Measurements from ENCODE around the gene PLCE1. TPM values are rescaled to one million over a fixed set of nuclear protein-coding genes. Genes with fewer than 3 reads are reported as not detected.

Gene PLCE1
- total and polyA plus RNA-seq, 2 of the 4 experiments (the other 2 are of a cell fraction) = 2.2 to 4.5 TPM

DNA sequence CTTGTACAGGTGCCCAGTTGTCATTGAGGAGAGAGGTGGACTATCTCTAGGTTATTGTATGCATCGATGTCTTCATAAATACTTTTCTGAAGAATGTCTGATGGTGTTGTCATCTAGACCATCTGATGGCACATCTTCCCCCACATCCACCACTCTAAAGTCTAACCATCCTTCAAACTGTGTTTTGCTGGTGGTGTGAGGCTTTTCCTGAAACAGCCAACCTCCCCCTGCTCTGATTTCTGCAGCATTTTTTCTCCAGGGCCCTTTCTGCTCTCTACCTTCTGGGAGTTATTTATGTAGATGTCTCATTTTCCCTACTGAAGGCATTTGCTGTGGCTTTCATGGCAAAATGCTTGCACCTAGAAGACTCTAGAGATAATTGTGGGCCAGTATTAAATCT is 1.5 kb downstream of the PLCE1 start:
- Histone ChIP-seq H2AK5ac (ENCODE audit: low read depth, low read length) (no peak overlapping the region), H3K4me2 (ENCODE audit: low read depth, low read length) (no peak overlapping the region), H3K4me1 (ENCODE audit: control insufficient read depth, insufficient read depth, low read length) (peaks cover 7% of the 10 kb centered on the region), H3K27ac (ENCODE audit: insufficient read depth, low read length) (no peak overlapping the region), H4K91ac (ENCODE audit: insufficient read depth, low read depth, low read length) (no peak overlapping the region), H3K79me1 (ENCODE audit: low read depth in 1 of 2, low read length in 2 of 2) (no peaks in the 10 kb centered on the region), H3K27me3 (ENCODE audit: control insufficient read depth, insufficient read depth, low read length) (peaks cover 6% of the 10 kb centered on the region; the same call in 1 of the 2 replicates), H2BK5ac (ENCODE audit: low read depth, low read length, poor library complexity, severe bottlenecking) (no peak overlapping the region), H3K9me3 (ENCODE audit: control insufficient read depth, insufficient read depth, low read length) (no peaks in the 10 kb centered on the region), H3K23ac (ENCODE audit: low read depth, low read length) (no peak overlapping the region), H2AFZ (replicated peaks; ENCODE audit: low read length, poor library complexity) (no peak overlapping the region), H3K9me1 (ENCODE audit: insufficient read depth, low read length) (peaks cover 14% of the 10 kb centered on the region), H3K4me3 (ENCODE audit: insufficient read depth, low read depth, low read length) (no peak overlapping the region), H3K36me3 (ENCODE audit: control insufficient read depth, insufficient read depth, low read length) (no peaks in the 10 kb centered on the region), H2AK9ac (replicated peaks; ENCODE audit: low read depth, low read length, poor library complexity) (no peak overlapping the region), H4K20me1 (ENCODE audit: insufficient read depth, low read length) (no peaks in the 10 kb centered on the region), H2BK20ac (ENCODE audit: low read depth, low read length) (no peak overlapping the region), H3K4ac (ENCODE audit: low read depth, low read length) (no peak overlapping the region), H4K8ac (ENCODE audit: low read depth in 2 of 2, low read length in 2 of 2) (no peak overlapping the region), H3K18ac (ENCODE audit: low read depth, low read length) (no peak overlapping the region), H2BK15ac (ENCODE audit: low read depth, low read length) (no peak overlapping the region), H3K56ac (ENCODE audit: extremely low read depth, insufficient read depth, low read length) (no peak overlapping the region), H3K9ac (ENCODE audit: low read depth, low read length) (no peak overlapping the region), H2BK120ac (ENCODE audit: low read depth, low read length) (no peak overlapping the region), H4K5ac (ENCODE audit: low read depth, low read length) (no peak overlapping the region), H3K14ac (replicated peaks; ENCODE audit: low read depth, low read length) (no peak overlapping the region)
- in situ Hi-C loops (cut with MboI; ENCODE audit: low sequenced_read_pairs) = no loop called here
- WGBS, 2 experiments (ENCODE audit: extremely low coverage in 2 of 2, insufficient read length in 1 of 2) = no CpG with 5 or more reads among the region's 1 CpG
- ChIA-PET POLR2A (ENCODE audit: unreplicated experiment) (no interaction called here), CTCF (no interaction called here)
- ATAC-seq (ENCODE audit: low read depth) = no peak
- DNase-seq = no peak
- TF ChIP-seq SMC3 (IDR thresholded peaks at IDR 0.05; ENCODE audit: low read depth, low read length) (no peak), BHLHE40 (IDR thresholded peaks at IDR 0.05; ENCODE audit: low read depth, low read length) (no peak), RFX5 (IDR thresholded peaks at IDR 0.05; ENCODE audit: low read depth, low read length) (no peak), NFE2L2 (IDR thresholded peaks at IDR 0.05; ENCODE audit: low read depth, low read length) (no peak), MAFK (IDR thresholded peaks at IDR 0.05; ENCODE audit: low read depth, low read length) (no peak), FOS (IDR thresholded peaks at IDR 0.05; ENCODE audit: low read depth, low read length) (no peak), CEBPB (IDR thresholded peaks at IDR 0.05; ENCODE audit: low read depth, low read length) (no peak), MAZ (IDR thresholded peaks at IDR 0.05; ENCODE audit: borderline replicate concordance, low read depth, low read length) (no peak), CHD1 (IDR thresholded peaks at IDR 0.05; ENCODE audit: low read depth, low read length) (no peak)
- TF ChIP-seq, protein P1, sequence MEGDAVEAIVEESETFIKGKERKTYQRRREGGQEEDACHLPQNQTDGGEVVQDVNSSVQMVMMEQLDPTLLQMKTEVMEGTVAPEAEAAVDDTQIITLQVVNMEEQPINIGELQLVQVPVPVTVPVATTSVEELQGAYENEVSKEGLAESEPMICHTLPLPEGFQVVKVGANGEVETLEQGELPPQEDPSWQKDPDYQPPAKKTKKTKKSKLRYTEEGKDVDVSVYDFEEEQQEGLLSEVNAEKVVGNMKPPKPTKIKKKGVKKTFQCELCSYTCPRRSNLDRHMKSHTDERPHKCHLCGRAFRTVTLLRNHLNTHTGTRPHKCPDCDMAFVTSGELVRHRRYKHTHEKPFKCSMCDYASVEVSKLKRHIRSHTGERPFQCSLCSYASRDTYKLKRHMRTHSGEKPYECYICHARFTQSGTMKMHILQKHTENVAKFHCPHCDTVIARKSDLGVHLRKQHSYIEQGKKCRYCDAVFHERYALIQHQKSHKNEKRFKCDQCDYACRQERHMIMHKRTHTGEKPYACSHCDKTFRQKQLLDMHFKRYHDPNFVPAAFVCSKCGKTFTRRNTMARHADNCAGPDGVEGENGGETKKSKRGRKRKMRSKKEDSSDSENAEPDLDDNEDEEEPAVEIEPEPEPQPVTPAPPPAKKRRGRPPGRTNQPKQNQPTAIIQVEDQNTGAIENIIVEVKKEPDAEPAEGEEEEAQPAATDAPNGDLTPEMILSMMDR (conservative IDR thresholded peaks at IDR 0.05; ENCODE audit: low read depth, low read length) = no peak
- no TSS peak for BruUV-seq (replicated peaks)
- intact Hi-C loops (cut with micrococcal nuclease) = loop anchor here (10.0 kb wide), 2 partner anchors 210 to 320 kb away; no protein-coding TSS in a partner anchor
- dilution Hi-C loops (cut with HindIII; ENCODE audit: low sequenced_read_pairs, unreplicated experiment) = no loop called here
